HFFc6 (cell line): ENCODE data around the gene MED16. TPM values are rescaled to one million over a fixed set of nuclear protein-coding genes. Genes with fewer than 3 reads are reported as not detected.
A peak's percentile ranks its signal among the peaks of the same experiment; 100 is the strongest.

Experiments
- DNase-seq: peaks from one replicate; pipeline ENCODE4 v3.0.0-alpha.2; 2018
- H3K27ac Mint-ChIP-seq: 2 replicates; pipeline ENCODE4 v1.8.0; 2020; ENCODE audit warnings: mild to moderate bottlenecking, mixed read lengths
- H3K27me3 Mint-ChIP-seq: 2 replicates; pipeline ENCODE4 v1.8.0; 2021; ENCODE audit warnings: mild to moderate bottlenecking, moderate library complexity, mixed read lengths; ENCODE audit not compliant: insufficient read depth
- H3K36me3 Mint-ChIP-seq: 2 replicates; pipeline ENCODE4 v1.8.0; 2021; ENCODE audit warnings: low read depth, mixed read lengths
- H3K4me1 Mint-ChIP-seq: 2 replicates; pipeline ENCODE4 v1.8.0; 2020; ENCODE audit warnings: low read depth, mixed read lengths
- H3K4me3 Mint-ChIP-seq: 2 replicates; pipeline ENCODE4 v1.8.0; 2020; ENCODE audit warnings: mild to moderate bottlenecking, moderate library complexity, mixed read lengths
- H3K9me3 Mint-ChIP-seq: 2 replicates; pipeline ENCODE4 v1.8.0; 2020; ENCODE audit warnings: mild to moderate bottlenecking, mixed read lengths
- CTCF ChIP-seq: fragments of 200-600 bp; sonication (generic); IDR thresholded peaks from 2 replicates; pipeline ENCODE4 v1.5.0; 2021; ENCODE audit warnings: antibody characterized with exemption, mild to moderate bottlenecking
- total RNA-seq, 6 experiments: library from RNA; stranded (reverse); fragmentation: NEBNext Ultra II Directional; extraction: Animal tissue kit (Norgen Biotek cat#: 25700); gene quantifications; 2 replicates in 1 of 6; 3 replicates in 5 of 6; pipeline ENCODE4 v1.2.3, GENCODE V29; 2021

MED16 gene
- total RNA-seq, 6 experiments from 2014 or later = 58.1 to 91.0 (median 70.9) TPM

GRCh38 chr19:872266-872951, 20.6 kb downstream of the MED16 start:
- Mint-ChIP-seq H3K27me3 (peaks cover 9% of the 10 kb centered on the region), H3K9me3 (no peaks in the 10 kb centered on the region), H3K27ac (peak overlapping the region; percentile 56), H3K4me3 (peak overlapping the region; percentile 64), H3K4me1 (peaks cover 16% of the 10 kb centered on the region), H3K36me3 (peaks cover 10% of the 10 kb centered on the region)
- TF ChIP-seq CTCF = no peak
- peak; percentile 74 for DNase-seq

- H3K36me3 Mint-ChIP-seq = peaks cover 12% of the 10 kb centered on the region
- DNase-seq = no peak
- no peak overlapping the region for H3K4me3 Mint-ChIP-seq
- peaks cover 16% of the 10 kb centered on the region for H3K4me1 Mint-ChIP-seq
- H3K27me3 Mint-ChIP-seq = peaks cover 10% of the 10 kb centered on the region
- no peaks in the 10 kb centered on the region for H3K9me3 Mint-ChIP-seq
- no peak for TF ChIP-seq CTCF
- peak overlapping the region; percentile 56 for H3K27ac Mint-ChIP-seq
Observed at GRCh38 chr19:871446-872265, 21.3 kb downstream of the MED16 start.

- Mint-ChIP-seq H3K4me3 (no peak overlapping the region), H3K36me3 (peaks cover 9% of the 10 kb centered on the region), H3K27me3 (peaks cover 10% of the 10 kb centered on the region), H3K4me1 (peaks cover 16% of the 10 kb centered on the region), H3K27ac (no peak overlapping the region), H3K9me3 (no peaks in the 10 kb centered on the region)
- TF ChIP-seq CTCF = no peak
- no peak for DNase-seq
Observed at GRCh38 chr19:870963-871401, 22.0 kb downstream of the MED16 start.

GRCh38 chr19:870314-870713, 22.7 kb downstream of the MED16 start:
- Mint-ChIP-seq H3K4me1 (peaks cover 16% of the 10 kb centered on the region), H3K36me3 (peaks cover 9% of the 10 kb centered on the region), H3K27me3 (peaks cover 10% of the 10 kb centered on the region), H3K9me3 (no peaks in the 10 kb centered on the region), H3K27ac (peak overlapping the region; percentile 91), H3K4me3 (no peak overlapping the region)
- TF ChIP-seq CTCF = no peak
- no peak for DNase-seq

GRCh38 chr19:869245-870177, 23.5 kb downstream of the MED16 start:
- peaks cover 9% of the 10 kb centered on the region for H3K36me3 Mint-ChIP-seq
- TF ChIP-seq CTCF = no peak
- H3K27ac Mint-ChIP-seq = peak overlapping the region; percentile 91
- H3K27me3 Mint-ChIP-seq = peaks cover 9% of the 10 kb centered on the region
- peak overlapping the region; percentile 43 for H3K4me3 Mint-ChIP-seq
- H3K4me1 Mint-ChIP-seq = peaks cover 16% of the 10 kb centered on the region
- DNase-seq = peak; percentile 91
- H3K9me3 Mint-ChIP-seq = no peaks in the 10 kb centered on the region
